HG02571 (cell line): Measurements from ENCODE around the gene HLA-DMA.

ENCODE experiments used
- ATAC-seq: cut with Tn5 transposase; IDR thresholded peaks from one replicate; pipeline ENCODE4 v1.9.1; 2021; ENCODE audit warnings: mild to moderate bottlenecking, moderate library complexity; ENCODE audit not compliant: unreplicated experiment

The HLA-DMA gene

GRCh38 chr6:32974541-32975308 lies 21.8 kb upstream of the HLA-DMA start:
- no peak for ATAC-seq

GRCh38 chr6:32974016-32974333 lies 21.1 kb upstream of the HLA-DMA start:
- ATAC-seq: no peak

- ATAC-seq: no peak
Observed at GRCh38 chr6:32973144-32974015, 20.5 kb upstream of the HLA-DMA start.

GRCh38 chr6:32972353-32973143 lies 19.7 kb upstream of the HLA-DMA start:
- ATAC-seq: no peak

GRCh38 chr6:32971581-32972352 lies 18.9 kb upstream of the HLA-DMA start:
- ATAC-seq: peak; percentile 39

- no peak for ATAC-seq
Observed at GRCh38 chr6:32971242-32971580, 18.3 kb upstream of the HLA-DMA start.

- ATAC-seq: no peak
Observed at GRCh38 chr6:32970413-32971241, 17.7 kb upstream of the HLA-DMA start.

- no peak for ATAC-seq
Observed at GRCh38 chr6:32969685-32970412, 17.0 kb upstream of the HLA-DMA start.

- no peak for ATAC-seq
Observed at GRCh38 chr6:32968867-32969684, 16.2 kb upstream of the HLA-DMA start.

- peak; percentile 33 for ATAC-seq
Observed at GRCh38 chr6:32968093-32968866, 15.4 kb upstream of the HLA-DMA start, which contains the start of gene BRD2. Gene BRD2 (plus strand): TSS chr6:32968594. CDS start chr6:32972899, 4,305 bp downstream.

GRCh38 chr6:32967151-32968091 lies 14.5 kb upstream of the HLA-DMA start:
- ATAC-seq: no peak

GRCh38 chr6:32964776-32965175 lies 11.9 kb upstream of the HLA-DMA start:
- no peak for ATAC-seq

- ATAC-seq: no peak
Observed at GRCh38 chr6:32963866-32964265, 11.0 kb upstream of the HLA-DMA start.

- ATAC-seq: no peak
Observed at GRCh38 chr6:32962213-32962826, 9.4 kb upstream of the HLA-DMA start.

- ATAC-seq: no peak
Observed at GRCh38 chr6:32960563-32960962, 7.7 kb upstream of the HLA-DMA start.

GRCh38 chr6:32956176-32956575 lies 3.3 kb upstream of the HLA-DMA start:
- ATAC-seq: no peak
